SK-N-SH (cell line): ENCODE results near the gene ALPL. TPM values are rescaled to one million over a fixed set of nuclear protein-coding genes. Genes with fewer than 3 reads are reported as not detected.

ENCODE experiments used
- CTCF ChIA-PET: fragments of 300-600, 350-600 bp; formaldehyde crosslinking; extraction: SDS; loops from one replicate; lab custom pipeline; 2021; lab: Yijun Ruan, JAX
- POLR2A ChIA-PET: fragments of 350-600 bp; sonication (Branson Sonifier 250); formaldehyde crosslinking; extraction: SDS; loops from one replicate; lab custom pipeline; 2020; ENCODE audit warnings: antibody characterized with exemption, inconsistent platforms; lab: Yijun Ruan, JAX
- DNase-seq: peaks from one replicate; pipeline ENCODE4 v3.0.0; 2012
- H2AFZ ChIP-seq: fragments of 200-600 bp; sonication (generic); 2 replicates; pipeline ENCODE4 v1.8.1; 2016; ENCODE audit warnings: antibody characterized with exemption, mild to moderate bottlenecking, low read depth
- H3F3A ChIP-seq: fragments of 200-600 bp; sonication (generic); replicated peaks from 2 replicates; pipeline ENCODE3; 2016; ENCODE audit warnings: antibody characterized with exemption, mild to moderate bottlenecking; ENCODE audit not compliant: insufficient read depth
- H3K27ac ChIP-seq, 2 experiments: fragments of 200-500 bp in 1 of 2; fragments of 200-600 bp in 1 of 2; sonication (Bioruptor generic) in 1 of 2; sonication (generic), shearing (Covaris generic) in 1 of 2; 2 replicates each; pipeline versions ENCODE4 v1.5.1 to v1.6.1; 2014 to 2016; ENCODE audit warnings: low read depth in 2 of 2, inconsistent platforms in 1 of 2, low read length in 1 of 2, mild to moderate bottlenecking in 1 of 2, mixed read lengths in 1 of 2
- H3K27me3 ChIP-seq: fragments of 200-600 bp; sonication (generic), shearing (Covaris generic); 2 replicates; pipeline ENCODE4 v1.6.1; 2016; ENCODE audit warnings: mixed run types; ENCODE audit not compliant: insufficient read depth
- H3K36me3 ChIP-seq, 2 experiments: fragments of 200-500 bp in 1 of 2; fragments of 200-600 bp in 1 of 2; sonication (Bioruptor generic) in 1 of 2; sonication (generic) in 1 of 2; replicated peaks in 1 of 2; 2 replicates each; pipeline versions ENCODE3 to v1.5.1; 2014 to 2016; ENCODE audit warnings: low read length in 1 of 2, mild to moderate bottlenecking in 1 of 2; ENCODE audit not compliant: insufficient read depth in 2 of 2, control insufficient read depth in 1 of 2
- H3K4me1 ChIP-seq, 2 experiments: fragments of 200-500 bp in 1 of 2; fragments of 200-600 bp in 1 of 2; sonication (Bioruptor generic) in 1 of 2; sonication (generic), shearing (Covaris generic) in 1 of 2; 2 replicates each; pipeline versions ENCODE4 v1.5.1 to v1.6.1; 2014 to 2016; ENCODE audit warnings: low read depth in 1 of 2, low read length in 1 of 2, mixed run types in 1 of 2; ENCODE audit not compliant: insufficient read depth in 2 of 2, control insufficient read depth in 1 of 2
- H3K4me2 ChIP-seq: fragments of 200-600 bp; sonication (generic), shearing (Covaris generic); 2 replicates; pipeline ENCODE4 v1.6.1; 2017; ENCODE audit warnings: mixed run types
- H3K4me3 ChIP-seq, 2 experiments: fragments of 200-500 bp in 1 of 2; fragments of 200-600 bp in 1 of 2; sonication (Bioruptor generic) in 1 of 2; sonication (generic), shearing (Covaris generic) in 1 of 2; 2 replicates each; pipeline versions ENCODE4 v1.5.1 to v1.8.1; 2014 to 2016; ENCODE audit warnings: low read depth in 2 of 2, inconsistent platforms in 1 of 2, low read length in 1 of 2, mild to moderate bottlenecking in 1 of 2, mixed read lengths in 1 of 2, moderate library complexity in 1 of 2
- H3K79me2 ChIP-seq: fragments of 200-600 bp; sonication (generic); 2 replicates; pipeline ENCODE4 v1.8.1; 2017; ENCODE audit warnings: mild to moderate bottlenecking; ENCODE audit not compliant: insufficient read depth
- H3K9ac ChIP-seq: fragments of 200-600 bp; sonication (generic); 2 replicates; pipeline ENCODE4 v1.6.1; 2017; ENCODE audit warnings: mixed run types
- H3K9me2 ChIP-seq: fragments of 200-600 bp; sonication (generic); 2 replicates; pipeline ENCODE4 v1.6.1; 2017; ENCODE audit warnings: mixed run types
- H3K9me3 ChIP-seq: fragments of 200-600 bp; sonication (generic); 2 replicates; pipeline ENCODE4 v1.6.1; 2017; ENCODE audit warnings: mixed run types, mild to moderate bottlenecking, moderate library complexity
- H4K20me1 ChIP-seq: fragments of 200-600 bp; sonication (generic); 2 replicates; pipeline ENCODE4 v1.6.1; 2017; ENCODE audit warnings: mild to moderate bottlenecking, mixed run types; ENCODE audit not compliant: insufficient read depth
- ELF1 ChIP-seq: IDR thresholded peaks from 2 replicates; pipeline ENCODE4 v1.4.0; 2012
- FOXJ3 ChIP-seq: sonication (generic); formaldehyde crosslinking; IDR thresholded peaks from 2 replicates; pipeline ENCODE4 v1.5.1; 2020; ENCODE audit warnings: mild to moderate bottlenecking, missing genetic modification reagents
- FOXM1 ChIP-seq: IDR thresholded peaks from 2 replicates; pipeline ENCODE4 v1.4.0; 2012; ENCODE audit warnings: low read depth, mild to moderate bottlenecking
- GABPA ChIP-seq: IDR thresholded peaks from 2 replicates; pipeline ENCODE4 v1.4.0; 2012; ENCODE audit warnings: low read depth, mild to moderate bottlenecking
- IRF3 ChIP-seq: fragments of 150-350 bp; IDR thresholded peaks from 2 replicates; pipeline ENCODE4 v1.6.1; 2016; ENCODE audit warnings: mild to moderate bottlenecking, low read depth, low read length
- JUND ChIP-seq: IDR thresholded peaks from 2 replicates; pipeline ENCODE4 v1.4.0; 2012
- MAX ChIP-seq: IDR thresholded peaks from 2 replicates; pipeline ENCODE4 v1.4.0; 2012; ENCODE audit warnings: low read depth
- MEF2A ChIP-seq: IDR thresholded peaks from 2 replicates; pipeline ENCODE4 v1.4.0; 2012; ENCODE audit warnings: low read depth, borderline replicate concordance
- MXI1 ChIP-seq: IDR thresholded peaks from 2 replicates; pipeline ENCODE4 v1.6.1; 2012; ENCODE audit warnings: mild to moderate bottlenecking, low read depth, low read length, improper control_type of control experiment
- NFIC ChIP-seq: IDR thresholded peaks from 2 replicates; pipeline ENCODE4 v1.4.0; 2012; ENCODE audit warnings: borderline replicate concordance
- POLR2AphosphoS5 ChIP-seq: IDR thresholded peaks from 2 replicates; pipeline ENCODE4 v1.6.1; 2012; ENCODE audit warnings: low read depth, low read length
- RFX5 ChIP-seq: IDR thresholded peaks from 2 replicates; pipeline ENCODE4 v1.6.1; 2012; ENCODE audit warnings: mild to moderate bottlenecking, improper control_type of control experiment, low read length
- RXRA ChIP-seq: IDR thresholded peaks from 2 replicates; pipeline ENCODE4 v1.4.0; 2012; ENCODE audit warnings: low read depth, mild to moderate bottlenecking, borderline replicate concordance
- TAF1 ChIP-seq: IDR thresholded peaks from 2 replicates; pipeline ENCODE4 v1.6.1; 2012; ENCODE audit warnings: low read depth, mild to moderate bottlenecking, low read length, moderate library complexity, borderline replicate concordance
- TCF12 ChIP-seq: IDR thresholded peaks from 2 replicates; pipeline ENCODE4 v1.4.0; 2012
- TEAD4 ChIP-seq: IDR thresholded peaks from 2 replicates; pipeline ENCODE4 v1.4.0; 2012; ENCODE audit warnings: mild to moderate bottlenecking, borderline replicate concordance; ENCODE audit not compliant: insufficient read depth
- USF1 ChIP-seq: IDR thresholded peaks from 2 replicates; pipeline ENCODE4 v1.4.0; 2012; ENCODE audit warnings: low read depth, borderline replicate concordance
- USF2 ChIP-seq: fragments of 150-350 bp; IDR thresholded peaks from 2 replicates; pipeline ENCODE4 v1.6.1; 2017; ENCODE audit warnings: antibody characterized with exemption, low read length, low read depth, borderline replicate concordance
- YY1 ChIP-seq: IDR thresholded peaks from 2 replicates; pipeline ENCODE4 v1.4.0; 2012; ENCODE audit warnings: low read depth, mild to moderate bottlenecking
- WGBS: methylation state at CpG from one replicate; pipeline ENCODE4 v1.1.6; 2017; ENCODE audit warnings: low lambda C conversion rate; 5-methylcytosine and 5-hydroxymethylcytosine counted together
- polyA plus RNA-seq, 3 experiments: library from polyadenylated mRNA; depleted of rRNA; stranded (reverse); fragments of >200 nt; gene quantifications; 2 replicates each; pipeline ENCODE4 v1.2.3, GENCODE V29; 2012

ALPL gene
- polyA plus RNA-seq, 1 of the 3 experiments (the other 2 are of a cell fraction) = 0.69 TPM

GRCh38 chr1:21570528-21570875 is 61.3 kb downstream of the ALPL start:
- Histone ChIP-seq H3K27ac (no peak overlapping the region), H3K9me3 (no peaks in the 10 kb centered on the region), H3K36me3 (no peaks in the 10 kb centered on the region), H3K4me2 (no peak overlapping the region), H3K4me1 (peaks cover 7 to 11% of the 10 kb centered on the region in 2 experiments; a peak in 2 of 4 replicates), H2AFZ (no peak overlapping the region), H3K9ac (no peak overlapping the region), H4K20me1 (no peaks in the 10 kb centered on the region), H3K27me3 (no peaks in the 10 kb centered on the region), H3K79me2 (no peaks in the 10 kb centered on the region), H3K9me2 (no peaks in the 10 kb centered on the region), H3F3A (no peaks in the 10 kb centered on the region), H3K4me3 (no peak overlapping the region)
- POLR2A ChIA-PET = no interaction called here
- TF ChIP-seq MAX = no peak
- TF ChIP-seq GABPA = no peak
- no peak for TF ChIP-seq ELF1
- no peak for TF ChIP-seq TCF12
- no peak for TF ChIP-seq FOXJ3 (CRISPR knock-in tag)
- TF ChIP-seq TEAD4 = no peak
- TF ChIP-seq YY1 = no peak
- TF ChIP-seq RFX5 = no peak
- no peak for TF ChIP-seq USF2
- no peak for TF ChIP-seq RXRA
- no peak for TF ChIP-seq FOXM1
- no peak for TF ChIP-seq JUND
- TF ChIP-seq TAF1 = no peak
- no peak for TF ChIP-seq NFIC
- no peak for TF ChIP-seq POLR2AphosphoS5
- no peak for TF ChIP-seq USF1
- TF ChIP-seq MEF2A = no peak
- TF ChIP-seq IRF3 = no peak
- TF ChIP-seq MXI1 = no peak
- CTCF ChIA-PET = interaction anchor here (0.7 to 6.2 kb wide), 5 partner anchors 14 to 339 kb away, joined by 3 to 133 read pairs (median 5); partner anchors contain the start of gene ALPL
- WGBS = 97% methylated on average over 4 of the region's 5 CpGs
- DNase-seq = no peak
